Cardiac muscle cell (in vitro differentiated cells and primary cell): Measurements from ENCODE around the gene SLC22A5. TPM values are rescaled to one million over a fixed set of nuclear protein-coding genes. Genes with fewer than 3 reads are reported as not detected.

Experiments used
- DNase-seq, 2 donors: peaks; one replicate each; pipeline versions ENCODE4 v3.0.0 to v3.0.0-alpha.2; 2010 to 2017; ENCODE audit warnings: low read depth in 1 of 2, low spot score in 1 of 2
- H3K27ac ChIP-seq: fragments of 200-600 bp; sonication (generic); 2 replicates; pipeline ENCODE4 v1.5.1; 2016
- H3K27me3 ChIP-seq: fragments of 200-600 bp; sonication (generic); 2 replicates; pipeline ENCODE4 v1.6.0; 2016; ENCODE audit warnings: control low read depth
- H3K36me3 ChIP-seq: fragments of 200-600 bp; sonication (generic); 2 replicates; pipeline ENCODE4 v1.5.1; 2016; ENCODE audit warnings: control low read depth
- H3K4me1 ChIP-seq: fragments of 200-600 bp; sonication (generic); 2 replicates; pipeline ENCODE4 v1.8.1; 2017; ENCODE audit warnings: low read depth, mild to moderate bottlenecking, mixed run types
- H3K4me3 ChIP-seq: fragments of 200-600 bp; sonication (generic); 2 replicates; pipeline ENCODE4 v1.5.1; 2016; ENCODE audit warnings: mild to moderate bottlenecking
- H3K9me3 ChIP-seq: fragments of 200-600 bp; sonication (generic); 2 replicates; pipeline ENCODE4 v1.5.1; 2017; ENCODE audit warnings: low read depth, mild to moderate bottlenecking, control low read depth
- CTCF ChIP-seq: IDR thresholded peaks from 2 replicates; pipeline ENCODE4 v1.5.1; 2012; ENCODE audit warnings: low read depth, mild to moderate bottlenecking, low read length
- polyA plus RNA-seq: library from polyadenylated mRNA; unstranded; fragments of >200 nt; fragmentation: Nextera tagmentation; extraction: Ambion mirVana; gene quantifications from 2 replicates; pipeline ENCODE4 v1.2.1, GENCODE V29; 2016
- total RNA-seq: library from RNA; depleted of rRNA; stranded (reverse); fragments of >200 nt; gene quantifications from 2 replicates; pipeline ENCODE4 v1.2.3, GENCODE V29; 2016

SLC22A5 gene
- total and polyA plus RNA-seq, 2 experiments from 2014 or later, result 3.0 to 6.4 TPM

DNA sequence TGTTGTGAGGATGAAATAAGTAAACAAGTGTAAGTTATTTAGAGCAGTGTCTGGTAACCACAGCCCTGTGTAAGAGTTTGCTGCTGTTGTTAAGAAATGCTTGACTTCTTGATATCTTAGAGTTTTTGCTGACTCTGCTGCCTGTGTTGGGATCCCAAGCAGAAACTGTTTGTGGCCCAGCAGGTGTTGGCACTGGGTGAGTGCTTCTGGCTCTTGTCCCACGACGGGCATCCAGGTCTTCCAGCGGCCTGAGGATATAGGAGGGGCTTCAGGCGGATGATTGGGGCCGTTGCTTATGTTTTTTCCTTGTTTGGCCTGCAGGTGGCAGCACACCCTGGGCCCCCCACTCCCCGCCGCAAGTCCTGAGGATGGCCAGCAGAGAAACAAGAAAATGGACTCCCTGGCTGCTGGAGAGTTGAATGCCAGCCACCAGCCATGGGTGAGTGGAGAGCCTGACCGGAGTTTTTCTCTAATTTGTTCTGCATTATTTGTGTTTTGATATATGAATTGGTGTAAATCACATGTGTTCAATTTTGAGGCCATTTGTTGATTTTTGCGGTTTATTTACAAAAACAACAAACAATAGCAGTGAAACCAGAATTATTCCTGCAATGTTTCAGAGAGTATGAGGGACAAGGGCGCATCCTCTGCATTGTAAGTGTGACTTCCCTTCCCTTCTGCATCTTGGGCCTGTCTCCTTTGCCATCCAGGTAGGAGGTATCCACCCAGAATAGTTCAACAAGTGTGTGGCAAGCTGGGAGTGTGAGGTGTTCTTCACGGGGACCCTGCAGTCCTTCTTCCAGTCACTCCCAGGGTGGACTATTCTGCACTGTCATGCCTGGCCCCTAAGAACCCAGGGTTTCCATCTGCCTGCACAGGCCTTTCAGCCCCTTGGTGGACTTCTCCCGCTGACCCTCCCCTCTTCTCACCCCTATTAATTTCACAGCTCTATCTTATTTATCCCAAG is 50.3 kb downstream of the SLC22A5 start:
- peak; percentile 84 for TF ChIP-seq CTCF
- H3K4me3 ChIP-seq, result no peak overlapping the region
- H3K27ac ChIP-seq, result no peak overlapping the region
- no peaks in the 10 kb centered on the region for H3K9me3 ChIP-seq
- no peaks in the 10 kb centered on the region for H3K36me3 ChIP-seq
- DNase-seq, result peak; percentile 81 to 86
- peaks cover 8% of the 10 kb centered on the region for H3K4me1 ChIP-seq
- H3K27me3 ChIP-seq, result no peaks in the 10 kb centered on the region

DNA sequence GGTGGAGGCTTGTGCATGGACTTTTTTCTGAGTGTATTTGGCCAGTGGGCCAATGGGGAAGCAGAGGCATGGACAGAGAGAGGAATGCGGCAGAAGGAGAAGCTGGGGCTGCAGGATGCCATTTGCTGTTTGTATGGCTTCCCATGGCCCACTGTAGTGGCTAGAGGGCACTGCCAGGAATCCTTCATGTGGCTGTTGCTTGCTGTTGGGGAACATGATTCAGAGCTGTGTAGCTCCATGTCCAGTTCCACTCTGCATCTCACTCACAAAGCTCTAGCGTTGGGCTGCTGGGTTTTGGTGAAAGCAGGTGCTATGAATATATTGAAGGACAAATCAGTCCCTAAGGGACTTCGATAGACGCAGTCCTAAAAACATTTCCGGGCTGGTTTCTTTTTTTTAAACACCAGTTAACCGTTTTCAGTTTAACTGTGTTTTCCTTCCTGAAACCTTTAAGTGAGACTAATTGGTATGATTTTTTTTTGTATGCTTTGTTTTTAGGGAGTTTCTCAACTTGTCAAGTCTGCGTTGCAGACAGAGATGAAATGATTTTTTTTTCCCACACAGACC is 51.3 kb downstream of the SLC22A5 start:
- TF ChIP-seq CTCF, result no peak
- no peaks in the 10 kb centered on the region for H3K27me3 ChIP-seq
- peaks cover 8% of the 10 kb centered on the region for H3K4me1 ChIP-seq
- H3K36me3 ChIP-seq, result no peaks in the 10 kb centered on the region
- no peaks in the 10 kb centered on the region for H3K9me3 ChIP-seq
- H3K4me3 ChIP-seq, result no peak overlapping the region
- no peak for DNase-seq
- no peak overlapping the region for H3K27ac ChIP-seq

- no peak for DNase-seq
- Histone ChIP-seq H3K4me1 (peaks cover 8% of the 10 kb centered on the region), H3K9me3 (no peaks in the 10 kb centered on the region), H3K27me3 (no peaks in the 10 kb centered on the region), H3K4me3 (no peak overlapping the region), H3K36me3 (no peaks in the 10 kb centered on the region), H3K27ac (no peak overlapping the region)
- no peak for TF ChIP-seq CTCF
Observed at GRCh38 chr5:132421462-132421861, 52.0 kb downstream of the SLC22A5 start.

DNA sequence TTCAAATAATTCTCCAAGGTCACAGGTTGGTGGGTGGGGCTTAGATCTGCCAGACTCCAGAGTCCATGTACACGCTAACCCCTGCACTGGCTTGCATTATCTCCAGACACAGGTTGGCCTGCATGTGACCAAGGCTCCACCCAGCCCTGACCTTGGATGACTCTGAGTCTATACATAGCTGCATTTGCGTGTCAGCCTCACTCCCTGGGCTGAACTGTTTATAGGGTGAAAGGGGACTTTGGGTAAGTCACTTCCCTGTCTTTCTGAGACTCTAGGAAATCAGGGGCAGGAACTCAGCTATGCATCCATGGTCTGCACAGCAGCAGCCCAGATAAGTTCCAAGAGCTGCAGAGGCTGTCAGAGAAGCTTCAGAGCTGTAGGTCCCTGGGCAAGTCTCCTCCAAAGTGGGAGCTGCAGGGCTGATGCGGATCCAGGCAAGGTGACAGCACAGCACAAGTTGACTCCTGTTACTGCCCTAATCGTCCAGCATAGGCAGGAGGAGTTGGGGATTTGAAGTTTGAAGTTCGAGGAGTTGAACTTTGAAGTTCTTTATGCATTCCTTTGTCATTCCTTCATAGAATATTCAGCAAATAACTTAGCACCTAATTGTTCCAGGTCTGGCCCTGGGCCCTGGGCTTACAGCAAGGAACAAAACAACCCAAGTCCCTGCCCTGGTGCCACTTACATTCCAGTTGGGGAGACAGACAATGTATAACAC is 53.4 kb downstream of the SLC22A5 start:
- peaks cover 19% of the 10 kb centered on the region for H3K4me1 ChIP-seq
- no peaks in the 10 kb centered on the region for H3K36me3 ChIP-seq
- no peak overlapping the region for H3K27ac ChIP-seq
- no peak for TF ChIP-seq CTCF
- no peaks in the 10 kb centered on the region for H3K9me3 ChIP-seq
- DNase-seq, result peak in 1 of 2 donors; percentile 55
- no peaks in the 10 kb centered on the region for H3K27me3 ChIP-seq
- no peak overlapping the region for H3K4me3 ChIP-seq

- Histone ChIP-seq H3K36me3 (no peaks in the 10 kb centered on the region), H3K4me3 (no peak overlapping the region), H3K27ac (no peak overlapping the region), H3K27me3 (no peaks in the 10 kb centered on the region), H3K9me3 (no peaks in the 10 kb centered on the region), H3K4me1 (peaks cover 20% of the 10 kb centered on the region)
- no peak for DNase-seq
- TF ChIP-seq CTCF, result no peak
Observed at GRCh38 chr5:132423438-132423898, 54.0 kb downstream of the SLC22A5 start.
